Measurements from ENCODE around the gene RESF1. TPM values are rescaled to one million over a fixed set of nuclear protein-coding genes. Genes with fewer than 3 reads are reported as not detected.

Gene RESF1
- total and polyA plus RNA-seq, 2 of the 13 experiments (the other 11 are each of a cell fraction or from before 2014, with no cell fraction given) = 7.9 to 16.8 TPM

DNA sequence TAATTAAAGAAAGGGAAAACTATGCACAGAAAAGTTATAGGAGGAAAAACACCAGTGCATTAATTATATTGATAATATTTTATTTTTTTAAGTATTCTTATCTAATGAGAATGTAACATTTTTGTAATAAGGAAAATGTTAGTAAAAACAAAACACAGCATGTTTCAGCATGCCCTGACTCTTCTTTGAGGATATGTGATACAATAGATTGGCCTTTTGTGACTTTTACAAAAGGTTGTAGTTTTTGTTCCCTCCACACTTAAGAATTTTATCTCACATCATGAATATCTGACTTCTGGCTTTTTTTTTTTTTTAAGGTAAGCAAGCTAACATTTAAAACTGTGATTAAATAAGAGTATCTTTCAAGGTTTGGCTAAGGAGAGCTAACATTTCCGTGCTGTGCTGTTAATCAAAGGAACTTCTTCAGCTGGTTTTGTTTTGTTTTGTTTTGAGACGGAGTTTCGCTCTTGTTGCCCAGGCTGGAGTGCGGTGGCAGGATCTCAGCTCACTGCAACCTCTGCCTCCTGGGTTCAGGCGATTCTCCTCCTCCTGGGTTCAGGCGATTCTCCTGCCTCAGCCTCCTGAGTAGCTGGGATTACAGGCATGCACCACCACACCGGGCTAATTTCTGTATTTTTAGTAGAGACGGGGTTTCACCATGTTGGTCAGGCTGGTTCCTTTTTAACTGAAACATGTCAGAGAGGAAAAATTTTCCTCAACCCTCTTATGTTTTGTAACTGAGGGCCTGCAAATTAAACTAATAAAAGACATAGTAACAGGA lies 30.8 kb upstream of the RESF1 start:
- Histone ChIP-seq H3K4me3 (replicated peaks in 1 of 3; ENCODE audit: insufficient read depth in 1 of 3, low read depth in 2 of 3, low read length in 3 of 3) (no peak overlapping the region), H3K4me2 (ENCODE audit: low read depth, low read length) (no peak overlapping the region; the same call in 1 of the 2 replicates), H3K36me3 (replicated peaks in 1 of 2; ENCODE audit: control insufficient read depth in 1 of 2, insufficient read depth in 2 of 2, low read length in 2 of 2) (no peaks in the 10 kb centered on the region), H2AFZ (ENCODE audit: low read length) (no peak overlapping the region), H3K27me3 (ENCODE audit: control insufficient read depth in 1 of 2, insufficient read depth in 2 of 2, low read length in 2 of 2) (no peaks in the 10 kb centered on the region; a peak in 1 of 5 replicates), H4K20me1 (ENCODE audit: insufficient read depth, low read length) (no peaks in the 10 kb centered on the region), H3K27ac (ENCODE audit: extremely low read length, insufficient read depth, low read length) (no peak overlapping the region), H3K79me2 (ENCODE audit: insufficient read depth, low read length) (no peaks in the 10 kb centered on the region), H3K9me3 (ENCODE audit: low read length) (peaks cover 6% of the 10 kb centered on the region), H3K4me1 (ENCODE audit: insufficient read depth, low read length) (no peaks in the 10 kb centered on the region), H3K9ac (ENCODE audit: insufficient read depth, low read depth, low read length) (no peak overlapping the region)
- no TSS peak for BruUV-seq (replicated peaks)
- POLR2A ChIA-PET = no interaction called here
- no peak for DNase-seq (ENCODE audit: low spot score)
- CTCF ChIA-PET (ENCODE audit: low intra/inter-chr PET ratio, low total read pairs) = no interaction called here
- WGBS (ENCODE audit: low lambda C conversion rate) = 44% methylated on average over 8 of the region's 8 CpGs
- in situ Hi-C loops (cut with HindIII; ENCODE audit: extremely low pct_ligation_motif_present, low pct_unique_long_range_greater_than_20kb) (no loop called here), intact Hi-C loops (cut with micrococcal nuclease; ENCODE audit: unreplicated experiment) (no loop called here)
- TF ChIP-seq ZNF10 (CRISPR knock-in tag; IDR thresholded peaks at IDR 0.05; ENCODE audit: borderline replicate concordance, low read depth) = no peak
- ATAC-seq = no peak
- FAIRE-seq = no peak

DNA sequence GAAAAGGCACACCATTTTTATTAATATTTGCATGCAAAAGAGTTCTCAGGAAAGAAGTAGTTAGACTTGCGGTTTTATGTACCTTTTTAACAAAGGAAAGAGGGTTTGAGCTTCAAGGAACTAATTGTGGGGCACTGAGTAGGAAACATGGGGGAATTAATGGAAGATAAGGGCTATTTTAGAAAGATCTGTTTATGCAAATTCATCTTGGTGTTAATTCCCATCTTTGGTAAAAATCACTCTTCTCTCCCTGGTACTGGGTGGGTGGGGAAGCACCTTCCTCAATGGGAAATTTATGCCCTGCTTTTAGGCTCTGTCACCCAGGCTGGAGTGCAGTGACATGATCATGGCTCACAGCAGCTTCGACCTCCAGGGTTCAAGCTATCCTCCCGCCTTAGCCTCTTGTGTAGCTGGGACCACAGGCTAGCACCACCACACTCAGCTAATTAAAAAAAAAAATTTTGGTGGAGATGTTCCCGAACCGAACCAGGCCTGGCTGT lies 30.1 kb upstream of the RESF1 start:
- Histone ChIP-seq H3K9me3 (ENCODE audit: low read length) (no peaks in the 10 kb centered on the region; the same call in 1 of the 2 replicates), H3K9ac (ENCODE audit: insufficient read depth, low read depth, low read length) (no peak overlapping the region), H3K36me3 (replicated peaks in 1 of 2; ENCODE audit: control insufficient read depth in 1 of 2, insufficient read depth in 2 of 2, low read length in 2 of 2) (no peaks in the 10 kb centered on the region), H3K4me3 (replicated peaks in 1 of 3; ENCODE audit: insufficient read depth in 1 of 3, low read depth in 2 of 3, low read length in 3 of 3) (no peak overlapping the region), H3K27ac (ENCODE audit: extremely low read length, insufficient read depth, low read length) (no peak overlapping the region), H2AFZ (ENCODE audit: low read length) (no peak overlapping the region), H3K4me1 (ENCODE audit: insufficient read depth, low read length) (no peaks in the 10 kb centered on the region), H3K4me2 (ENCODE audit: low read depth, low read length) (no peak overlapping the region), H3K27me3 (ENCODE audit: control insufficient read depth in 1 of 2, insufficient read depth in 2 of 2, low read length in 2 of 2) (no peaks in the 10 kb centered on the region; a peak in 1 of 5 replicates), H3K79me2 (ENCODE audit: insufficient read depth, low read length) (no peaks in the 10 kb centered on the region), H4K20me1 (ENCODE audit: insufficient read depth, low read length) (no peaks in the 10 kb centered on the region)
- intact Hi-C loops (cut with micrococcal nuclease; ENCODE audit: unreplicated experiment) (no loop called here), in situ Hi-C loops (cut with HindIII; ENCODE audit: extremely low pct_ligation_motif_present, low pct_unique_long_range_greater_than_20kb) (no loop called here)
- FAIRE-seq (no peak), ATAC-seq (no peak), DNase-seq (ENCODE audit: low spot score) (no peak)
- no TSS peak for BruUV-seq (replicated peaks)
- POLR2A ChIA-PET = no interaction called here
- 53% methylated on average over 5 of the region's 5 CpGs for WGBS (ENCODE audit: low lambda C conversion rate)
- no peak for TF ChIP-seq NAIF1 (CRISPR knock-in tag; IDR thresholded peaks at IDR 0.05; ENCODE audit: borderline replicate concordance)
- no peak for TF ChIP-seq ZNF878 (CRISPR knock-in tag; IDR thresholded peaks at IDR 0.05)
- no peak for TF ChIP-seq ZBTB26 (CRISPR knock-in tag; IDR thresholded peaks at IDR 0.05; ENCODE audit: borderline replicate concordance)
- no peak for TF ChIP-seq ZNF331 (CRISPR knock-in tag; IDR thresholded peaks at IDR 0.05)
- TF ChIP-seq KDM5A (IDR thresholded peaks at IDR 0.05; ENCODE audit: borderline replicate concordance, low read length) = no peak
- TF ChIP-seq PAF1 (CRISPR knock-in tag; IDR thresholded peaks at IDR 0.05) = no peak
- TF ChIP-seq TEF (CRISPR knock-in tag; IDR thresholded peaks at IDR 0.05) = no peak
- TF ChIP-seq, protein P1, sequence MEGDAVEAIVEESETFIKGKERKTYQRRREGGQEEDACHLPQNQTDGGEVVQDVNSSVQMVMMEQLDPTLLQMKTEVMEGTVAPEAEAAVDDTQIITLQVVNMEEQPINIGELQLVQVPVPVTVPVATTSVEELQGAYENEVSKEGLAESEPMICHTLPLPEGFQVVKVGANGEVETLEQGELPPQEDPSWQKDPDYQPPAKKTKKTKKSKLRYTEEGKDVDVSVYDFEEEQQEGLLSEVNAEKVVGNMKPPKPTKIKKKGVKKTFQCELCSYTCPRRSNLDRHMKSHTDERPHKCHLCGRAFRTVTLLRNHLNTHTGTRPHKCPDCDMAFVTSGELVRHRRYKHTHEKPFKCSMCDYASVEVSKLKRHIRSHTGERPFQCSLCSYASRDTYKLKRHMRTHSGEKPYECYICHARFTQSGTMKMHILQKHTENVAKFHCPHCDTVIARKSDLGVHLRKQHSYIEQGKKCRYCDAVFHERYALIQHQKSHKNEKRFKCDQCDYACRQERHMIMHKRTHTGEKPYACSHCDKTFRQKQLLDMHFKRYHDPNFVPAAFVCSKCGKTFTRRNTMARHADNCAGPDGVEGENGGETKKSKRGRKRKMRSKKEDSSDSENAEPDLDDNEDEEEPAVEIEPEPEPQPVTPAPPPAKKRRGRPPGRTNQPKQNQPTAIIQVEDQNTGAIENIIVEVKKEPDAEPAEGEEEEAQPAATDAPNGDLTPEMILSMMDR (CRISPR knock-in tag; IDR thresholded peaks at IDR 0.05) = no peak
- TF ChIP-seq HHEX (CRISPR knock-in tag; IDR thresholded peaks at IDR 0.05) = no peak
- no peak for TF ChIP-seq ZFX (CRISPR knock-in tag; IDR thresholded peaks at IDR 0.05; ENCODE audit: low read depth)
- CTCF ChIA-PET (ENCODE audit: low intra/inter-chr PET ratio, low total read pairs) = no interaction called here
